Measurements from ENCODE around the gene AKAP10. TPM values are rescaled to one million over a fixed set of nuclear protein-coding genes. Genes with fewer than 3 reads are reported as not detected.
"Not testable (repeated sequence)": the region's sequence is repeated elsewhere in the genome, so short reads cannot be mapped to it uniquely, and the experiment has no call there.

The AKAP10 gene
- total and polyA plus RNA-seq, 2 donors (not counting 3 experiments of a cell fraction or from before 2014, with no cell fraction given), result 10.0 to 27.1 TPM

DNA sequence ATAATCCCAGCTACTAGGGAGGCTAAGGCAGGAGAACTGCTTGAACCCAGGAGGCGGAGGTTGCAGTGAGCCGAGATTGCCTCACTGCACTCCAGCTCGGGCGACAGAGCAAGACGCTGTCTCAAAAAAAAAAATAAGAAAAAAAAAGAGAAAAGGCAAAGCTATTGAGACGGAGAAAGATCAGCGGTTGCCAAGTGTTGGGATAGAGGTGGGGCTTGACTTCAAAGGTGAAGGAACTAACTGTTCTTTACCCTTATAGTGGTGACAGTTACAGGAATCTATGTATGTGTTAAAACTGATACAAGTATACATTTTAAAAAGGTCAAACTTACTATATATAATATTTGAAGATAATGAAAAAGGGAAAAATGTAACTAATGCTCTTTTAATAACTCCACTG lies 22.5 kb downstream of the AKAP10 start:
- FAIRE-seq (no peak), DNase-seq (ENCODE audit: low read depth, low spot score) (no peak)
- H3K36me3 ChIP-seq (ENCODE audit: control insufficient read depth in 2 of 2, extremely low read depth in 1 of 2, insufficient read depth in 2 of 2, low read length in 2 of 2), result peaks cover 0 to 3% of the 10 kb centered on the region in 2 experiments
- H3K9me3 ChIP-seq (replicated peaks; ENCODE audit: control insufficient read depth, insufficient read depth, low read length), result no peaks in the 10 kb centered on the region
- TF ChIP-seq EZH2 (IDR thresholded peaks at IDR 0.05; ENCODE audit: borderline replicate concordance, low read depth, low read length, severe bottlenecking), result no peak
- intact Hi-C loops (cut with micrococcal nuclease) (no loop called here), dilution Hi-C loops (cut with MboI; ENCODE audit: extremely low pct_ligation_motif_present, low sequenced_read_pairs) (no loop called here)
- no peak overlapping the region for H3K4me2 ChIP-seq (ENCODE audit: insufficient read depth, low read length)
- H2AFZ ChIP-seq (ENCODE audit: low read depth, low read length), result no peak overlapping the region
- no peaks in the 10 kb centered on the region for H3K27me3 ChIP-seq (ENCODE audit: control insufficient read depth in 2 of 2, insufficient read depth in 2 of 2, low read length in 2 of 2)
- BruUV-seq (replicated peaks), result no TSS peak
- no peak overlapping the region for H3K27ac ChIP-seq (ENCODE audit: insufficient read depth, low read depth, low read length)
- no peak overlapping the region for H3K9ac ChIP-seq (replicated peaks; ENCODE audit: extremely low read depth, insufficient read depth, low read length)
- POLR2A ChIA-PET, result no interaction called here
- H3K4me1 ChIP-seq (ENCODE audit: control insufficient read depth, extremely low read depth, insufficient read depth, low read length), result peaks cover 37% of the 10 kb centered on the region
- H3K79me2 ChIP-seq (ENCODE audit: control insufficient read depth, insufficient read depth, low read length), result peaks cover 54% of the 10 kb centered on the region
- H4K20me1 ChIP-seq (replicated peaks; ENCODE audit: control insufficient read depth, extremely low read depth, insufficient read depth, low read length), result no peaks in the 10 kb centered on the region
- H3K9me1 ChIP-seq (replicated peaks; ENCODE audit: control insufficient read depth, extremely low read depth, insufficient read depth, low read length), result no peaks in the 10 kb centered on the region
- no peak overlapping the region for H3K4me3 ChIP-seq (replicated peaks in 1 of 3; ENCODE audit: insufficient read depth in 1 of 3, low read depth in 1 of 3, low read length in 3 of 3)
- CTCF ChIA-PET, result no interaction called here

DNA sequence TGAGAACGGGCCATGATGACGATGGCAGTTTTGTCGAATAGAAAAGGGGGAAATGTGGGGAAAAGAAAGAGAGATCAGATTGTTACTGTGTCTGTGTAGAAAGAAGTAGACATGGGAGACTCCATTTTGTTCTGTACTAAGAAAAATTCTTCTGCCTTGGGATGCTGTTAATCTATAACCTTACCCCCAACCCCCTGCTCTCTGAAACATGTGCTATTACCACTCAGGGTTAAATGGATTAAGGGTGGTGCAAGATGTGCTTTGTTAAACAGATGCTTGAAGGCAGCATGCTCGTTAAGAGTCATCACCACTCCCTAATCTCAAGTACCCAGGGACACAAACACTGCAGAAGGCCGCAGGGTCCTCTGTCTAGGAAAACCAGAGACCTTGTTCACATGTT lies 26.2 kb downstream of the AKAP10 start:
- H4K20me1 ChIP-seq (replicated peaks; ENCODE audit: control insufficient read depth, extremely low read depth, insufficient read depth, low read length); BruUV-seq (replicated peaks); H3K36me3 ChIP-seq (ENCODE audit: control insufficient read depth in 2 of 2, extremely low read depth in 1 of 2, insufficient read depth in 2 of 2, low read length in 2 of 2); H3K9me1 ChIP-seq (replicated peaks; ENCODE audit: control insufficient read depth, extremely low read depth, insufficient read depth, low read length); intact Hi-C loops (cut with micrococcal nuclease); DNase-seq (ENCODE audit: low read depth, low spot score); FAIRE-seq; H2AFZ ChIP-seq (ENCODE audit: low read depth, low read length); CTCF ChIA-PET; H3K4me3 ChIP-seq (replicated peaks in 1 of 3; ENCODE audit: insufficient read depth in 1 of 3, low read depth in 1 of 3, low read length in 3 of 3); H3K4me2 ChIP-seq (ENCODE audit: insufficient read depth, low read length); POLR2A ChIA-PET; H3K27ac ChIP-seq (ENCODE audit: insufficient read depth, low read depth, low read length); H3K27me3 ChIP-seq (ENCODE audit: control insufficient read depth in 2 of 2, insufficient read depth in 2 of 2, low read length in 2 of 2); dilution Hi-C loops (cut with MboI; ENCODE audit: extremely low pct_ligation_motif_present, low sequenced_read_pairs); H3K9ac ChIP-seq (replicated peaks; ENCODE audit: extremely low read depth, insufficient read depth, low read length); H3K9me3 ChIP-seq (replicated peaks; ENCODE audit: control insufficient read depth, insufficient read depth, low read length): not testable (repeated sequence)
- Histone ChIP-seq H3K4me1 (ENCODE audit: control insufficient read depth, extremely low read depth, insufficient read depth, low read length) (peaks cover 14% of the 10 kb centered on the region), H3K79me2 (ENCODE audit: control insufficient read depth, insufficient read depth, low read length) (peaks cover 62% of the 10 kb centered on the region)

DNA sequence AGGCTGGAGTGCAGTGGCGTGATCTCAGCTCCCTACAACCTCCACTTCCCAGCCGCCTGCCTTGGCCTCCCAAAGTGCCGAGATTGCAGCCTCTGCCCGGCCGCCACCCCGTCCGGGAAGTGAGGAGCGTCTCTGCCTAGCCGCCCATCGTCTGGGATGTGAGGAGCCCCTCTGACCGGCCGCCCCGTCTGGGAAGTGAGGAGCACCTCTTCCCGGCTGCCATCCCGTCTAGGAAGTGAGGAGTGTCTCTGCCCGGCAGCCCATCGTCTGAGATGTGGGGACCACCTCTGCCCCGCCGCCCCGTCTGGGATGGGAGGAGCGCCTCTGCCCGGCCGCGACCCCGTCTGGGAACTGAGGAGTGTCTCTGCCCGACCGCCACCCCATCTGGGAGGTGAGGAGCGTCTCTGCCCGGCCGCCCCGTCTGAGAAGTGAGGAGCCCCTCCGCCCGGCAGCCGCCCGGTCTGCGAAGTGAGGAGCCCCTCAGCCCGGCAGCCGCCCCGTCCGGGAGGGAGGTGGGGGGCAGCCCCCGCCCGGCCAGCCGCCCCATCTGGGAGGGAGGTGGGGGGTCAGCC lies 26.9 kb downstream of the AKAP10 start:
- H3K27me3 ChIP-seq (ENCODE audit: control insufficient read depth in 2 of 2, insufficient read depth in 2 of 2, low read length in 2 of 2); H3K4me1 ChIP-seq (ENCODE audit: control insufficient read depth, extremely low read depth, insufficient read depth, low read length); BruUV-seq (replicated peaks); H3K9ac ChIP-seq (replicated peaks; ENCODE audit: extremely low read depth, insufficient read depth, low read length); POLR2A ChIA-PET; FAIRE-seq; H2AFZ ChIP-seq (ENCODE audit: low read depth, low read length); H3K9me1 ChIP-seq (replicated peaks; ENCODE audit: control insufficient read depth, extremely low read depth, insufficient read depth, low read length); H3K4me3 ChIP-seq (replicated peaks in 1 of 3; ENCODE audit: insufficient read depth in 1 of 3, low read depth in 1 of 3, low read length in 3 of 3); H3K36me3 ChIP-seq (ENCODE audit: control insufficient read depth in 2 of 2, extremely low read depth in 1 of 2, insufficient read depth in 2 of 2, low read length in 2 of 2); H3K4me2 ChIP-seq (ENCODE audit: insufficient read depth, low read length); dilution Hi-C loops (cut with MboI; ENCODE audit: extremely low pct_ligation_motif_present, low sequenced_read_pairs); H3K27ac ChIP-seq (ENCODE audit: insufficient read depth, low read depth, low read length); CTCF ChIA-PET; intact Hi-C loops (cut with micrococcal nuclease); DNase-seq (ENCODE audit: low read depth, low spot score); H4K20me1 ChIP-seq (replicated peaks; ENCODE audit: control insufficient read depth, extremely low read depth, insufficient read depth, low read length); H3K9me3 ChIP-seq (replicated peaks; ENCODE audit: control insufficient read depth, insufficient read depth, low read length): not testable (repeated sequence)
- H3K79me2 ChIP-seq (ENCODE audit: control insufficient read depth, insufficient read depth, low read length), result peaks cover 55% of the 10 kb centered on the region
